Astrocyte (in vitro differentiated cells and primary cell): ENCODE data around the gene CD9. TPM values are rescaled to one million over a fixed set of nuclear protein-coding genes. Genes with fewer than 3 reads are reported as not detected.
A peak's percentile ranks its signal among the peaks of the same experiment; 100 is the strongest.

ENCODE experiments used
- DNase-seq: peaks from one replicate; pipeline ENCODE4 v3.0.0-alpha.2; 2010; ENCODE audit warnings: low read depth
- FAIRE-seq: peaks from 2 replicates; lab custom pipeline; 2011; peaks lifted over from hg19 to GRCh38; lab: Jason Lieb, UNC
- H2AFZ ChIP-seq: 2 replicates; pipeline ENCODE4 v1.6.0; 2012; ENCODE audit warnings: low read depth, low read length, inconsistent platforms
- H3K27ac ChIP-seq: 2 replicates; pipeline ENCODE4 v1.5.1; 2011; ENCODE audit warnings: low read depth, low read length, inconsistent platforms
- H3K27me3 ChIP-seq: 2 replicates; pipeline ENCODE4 v1.6.0; 2011; ENCODE audit warnings: low read length, inconsistent platforms; ENCODE audit not compliant: insufficient read depth
- H3K36me3 ChIP-seq: 2 replicates; pipeline ENCODE4 v1.5.1; 2011; ENCODE audit warnings: low read length, inconsistent platforms; ENCODE audit not compliant: insufficient read depth
- H3K4me1 ChIP-seq: 2 replicates; pipeline ENCODE4 v1.5.1; 2011; ENCODE audit warnings: low read length, inconsistent platforms; ENCODE audit not compliant: insufficient read depth
- H3K4me2 ChIP-seq: 2 replicates; pipeline ENCODE4 v1.6.0; 2012; ENCODE audit warnings: low read length, inconsistent platforms
- H3K4me3 ChIP-seq: 2 replicates; pipeline ENCODE4 v1.5.1; 2011; ENCODE audit warnings: low read depth, mild to moderate bottlenecking, low read length, inconsistent platforms; ENCODE audit not compliant: insufficient read depth
- H3K79me2 ChIP-seq: 2 replicates; pipeline ENCODE4 v1.6.0; 2012; ENCODE audit warnings: mild to moderate bottlenecking, low read length, inconsistent platforms; ENCODE audit not compliant: insufficient read depth
- H3K9ac ChIP-seq: 2 replicates; pipeline ENCODE4 v1.6.0; 2012; ENCODE audit warnings: mild to moderate bottlenecking, low read length, inconsistent platforms
- H3K9me3 ChIP-seq: 2 replicates; pipeline ENCODE4 v1.5.1; 2012; ENCODE audit warnings: low read depth, mild to moderate bottlenecking, low read length, inconsistent platforms; ENCODE audit not compliant: insufficient read depth
- H4K20me1 ChIP-seq: 2 replicates; pipeline ENCODE4 v1.6.0; 2012; ENCODE audit warnings: low read length, inconsistent platforms; ENCODE audit not compliant: insufficient read depth
- H3K27ac Mint-ChIP-seq: one replicate; pipeline ENCODE4 v1.8.0; 2021; ENCODE audit warnings: mild to moderate bottlenecking, mixed read lengths; ENCODE audit not compliant: unreplicated experiment
- H3K27me3 Mint-ChIP-seq: one replicate; pipeline ENCODE4 v1.8.0; 2021; ENCODE audit warnings: low read depth, mixed read lengths; ENCODE audit not compliant: unreplicated experiment
- H3K36me3 Mint-ChIP-seq: one replicate; pipeline ENCODE4 v1.8.0; 2021; ENCODE audit warnings: low read depth, mixed read lengths; ENCODE audit not compliant: unreplicated experiment
- H3K4me1 Mint-ChIP-seq: one replicate; pipeline ENCODE4 v1.8.0; 2021; ENCODE audit warnings: low read depth, mixed read lengths; ENCODE audit not compliant: unreplicated experiment
- H3K4me3 Mint-ChIP-seq: one replicate; pipeline ENCODE4 v1.8.0; 2021; ENCODE audit warnings: mild to moderate bottlenecking, moderate library complexity, mixed read lengths; ENCODE audit not compliant: unreplicated experiment
- H3K9me3 Mint-ChIP-seq: one replicate; pipeline ENCODE4 v1.8.0; 2021; ENCODE audit warnings: mild to moderate bottlenecking, mixed read lengths; ENCODE audit not compliant: unreplicated experiment
- CTCF ChIP-seq: IDR thresholded peaks from 2 replicates; pipeline ENCODE4 v1.5.1; 2011; ENCODE audit warnings: low read depth, mild to moderate bottlenecking, inconsistent platforms, low read length, moderate library complexity; ENCODE audit not compliant: insufficient read depth
- EZH2 ChIP-seq: IDR thresholded peaks from 2 replicates; pipeline ENCODE4 v1.6.1; 2012; ENCODE audit warnings: mild to moderate bottlenecking, low read length, inconsistent platforms; ENCODE audit not compliant: insufficient read depth
- total RNA-seq: library from RNA; stranded (reverse); gene quantifications from 2 replicates; pipeline ENCODE4 v1.2.1, GENCODE V29; 2021

CD9 gene
- total RNA-seq, 1 donor from 2014 or later = 52.2 TPM

- no peak overlapping the region for H3K4me2 ChIP-seq
- H3K27me3 ChIP-seq = no peaks in the 10 kb centered on the region
- H4K20me1 ChIP-seq = no peaks in the 10 kb centered on the region
- DNase-seq (no peak), FAIRE-seq (no peak)
- H3K4me3 ChIP-seq = no peak overlapping the region
- H3K27ac ChIP-seq = no peak overlapping the region
- peaks cover 4% of the 10 kb centered on the region for H3K79me2 ChIP-seq
- no peaks in the 10 kb centered on the region for H3K9me3 ChIP-seq
- H3K27ac Mint-ChIP-seq = no peak overlapping the region
- H3K4me1 Mint-ChIP-seq = peaks cover 35% of the 10 kb centered on the region
- peaks cover under 1% of the 10 kb centered on the region for H3K36me3 Mint-ChIP-seq
- H3K36me3 ChIP-seq = no peaks in the 10 kb centered on the region
- H3K4me3 Mint-ChIP-seq = no peak overlapping the region
- no peak overlapping the region for H2AFZ ChIP-seq
- H3K9me3 Mint-ChIP-seq = no peaks in the 10 kb centered on the region
- no peak for TF ChIP-seq CTCF
- no peak for TF ChIP-seq EZH2
- peaks cover 30% of the 10 kb centered on the region for H3K4me1 ChIP-seq
- no peak overlapping the region for H3K9ac ChIP-seq
- no peaks in the 10 kb centered on the region for H3K27me3 Mint-ChIP-seq
Measured at GRCh38 chr12:6214633-6215032, 14.4 kb downstream of the CD9 start.

- Mint-ChIP-seq H3K4me3 (no peak overlapping the region), H3K27me3 (no peaks in the 10 kb centered on the region), H3K4me1 (peaks cover 40% of the 10 kb centered on the region), H3K27ac (peak overlapping the region; percentile 81), H3K36me3 (peaks cover 6% of the 10 kb centered on the region), H3K9me3 (peaks cover 4% of the 10 kb centered on the region)
- Histone ChIP-seq H3K27me3 (no peaks in the 10 kb centered on the region), H3K9ac (peak overlapping the region; percentile 37), H3K79me2 (peaks cover 6% of the 10 kb centered on the region), H3K4me2 (peak overlapping the region; percentile 38), H3K4me3 (no peak overlapping the region), H4K20me1 (no peaks in the 10 kb centered on the region), H3K27ac (peak overlapping the region; percentile 65), H3K36me3 (no peaks in the 10 kb centered on the region), H3K9me3 (no peaks in the 10 kb centered on the region), H3K4me1 (peaks cover 30% of the 10 kb centered on the region), H2AFZ (no peak overlapping the region)
- TF ChIP-seq CTCF (no peak), EZH2 (no peak)
- FAIRE-seq (no peak), DNase-seq (no peak)
Measured at GRCh38 chr12:6215120-6215807, 15.1 kb downstream of the CD9 start.

GRCh38 chr12:6215932-6216494, 15.8 kb downstream of the CD9 start:
- Mint-ChIP-seq H3K27ac (peak overlapping the region; percentile 81), H3K4me1 (peaks cover 40% of the 10 kb centered on the region), H3K27me3 (no peaks in the 10 kb centered on the region), H3K4me3 (peak overlapping the region; percentile 55), H3K36me3 (peaks cover 6% of the 10 kb centered on the region), H3K9me3 (peaks cover 4% of the 10 kb centered on the region)
- TF ChIP-seq CTCF (no peak), EZH2 (no peak)
- peak overlapping the region; percentile 65 for H3K27ac ChIP-seq
- no peaks in the 10 kb centered on the region for H3K27me3 ChIP-seq
- H3K4me1 ChIP-seq = peaks cover 29% of the 10 kb centered on the region
- no peak overlapping the region for H2AFZ ChIP-seq
- FAIRE-seq (no peak), DNase-seq (peak; percentile 91)
- H3K36me3 ChIP-seq = no peaks in the 10 kb centered on the region
- H3K4me2 ChIP-seq = peak overlapping the region; percentile 38
- no peaks in the 10 kb centered on the region for H4K20me1 ChIP-seq
- H3K9me3 ChIP-seq = no peaks in the 10 kb centered on the region
- H3K4me3 ChIP-seq = no peak overlapping the region
- peaks cover 6% of the 10 kb centered on the region for H3K79me2 ChIP-seq
- H3K9ac ChIP-seq = peak overlapping the region; percentile 37
